IMR-90 (cell line): ENCODE data around the gene C22orf39. TPM values are rescaled to one million over a fixed set of nuclear protein-coding genes. Genes with fewer than 3 reads are reported as not detected.

Experiments
- ATAC-seq: fragments of 200-7000 bp; cut with Tn5 transposase; 2 replicates; pipeline ENCODE4 v1.9.1; 2020; ENCODE audit warnings: low read depth, mild to moderate bottlenecking, moderate library complexity
- BruUV-seq: library from RNA; stranded (reverse); fragments of 400-500 nt; replicated peaks from 2 replicates; lab custom pipeline; 2021; lab: Mats Ljungman, UMichigan
- CTCF ChIA-PET: fragments of 300-600 bp; formaldehyde crosslinking; extraction: SDS; loops from one replicate; lab custom pipeline; 2021; ENCODE audit warnings: antibody characterized with exemption; lab: Yijun Ruan, JAX
- POLR2A ChIA-PET: fragments of 300-600 bp; sonication (Branson Sonifier 250); formaldehyde crosslinking; loops from one replicate; lab custom pipeline; 2022; ENCODE audit warnings: antibody characterized with exemption; ENCODE audit not compliant: unreplicated experiment; lab: Charles Lee
- DNase-seq: peaks from one replicate; pipeline ENCODE4 v3.0.0; 2013
- H2AFZ ChIP-seq: replicated peaks from 2 replicates; pipeline ENCODE3; 2013; ENCODE audit warnings: low read length, mild to moderate bottlenecking; ENCODE audit not compliant: poor library complexity
- H2AK5ac ChIP-seq: 2 replicates; pipeline ENCODE4 v1.6.1; 2013; ENCODE audit warnings: low read depth, low read length, inconsistent platforms
- H2AK9ac ChIP-seq: replicated peaks from 2 replicates; pipeline ENCODE3; 2013; ENCODE audit warnings: mild to moderate bottlenecking, low read depth, low read length, moderate library complexity; ENCODE audit not compliant: poor library complexity
- H2BK120ac ChIP-seq: 2 replicates; pipeline ENCODE4 v1.6.1; 2013; ENCODE audit warnings: low read depth, low read length, inconsistent platforms
- H2BK15ac ChIP-seq: 3 replicates; pipeline ENCODE4 v1.6.1; 2013; ENCODE audit warnings: low read depth, low read length, inconsistent platforms
- H2BK20ac ChIP-seq: 2 replicates; pipeline ENCODE4 v1.6.1; 2013; ENCODE audit warnings: low read depth, mild to moderate bottlenecking, inconsistent platforms, low read length, moderate library complexity
- H2BK5ac ChIP-seq: 2 replicates; pipeline ENCODE4 v1.6.1; 2013; ENCODE audit warnings: mild to moderate bottlenecking, low read depth, low read length, inconsistent platforms; ENCODE audit not compliant: poor library complexity, severe bottlenecking
- H3K14ac ChIP-seq: replicated peaks from 2 replicates; pipeline ENCODE4 v1.6.1; 2013; ENCODE audit warnings: low read depth, low read length, inconsistent platforms
- H3K18ac ChIP-seq: 2 replicates; pipeline ENCODE4 v1.6.1; 2013; ENCODE audit warnings: low read depth, low read length, control low read depth
- H3K23ac ChIP-seq: 2 replicates; pipeline ENCODE4 v1.6.1; 2013; ENCODE audit warnings: low read depth, low read length, inconsistent platforms
- H3K27ac ChIP-seq: 2 replicates; pipeline ENCODE4 v1.5.1; 2013; ENCODE audit warnings: mild to moderate bottlenecking, control low read depth, low read length; ENCODE audit not compliant: insufficient read depth
- H3K27me3 ChIP-seq: 2 replicates; pipeline ENCODE4 v1.6.1; 2013; ENCODE audit warnings: low read length; ENCODE audit not compliant: control insufficient read depth, insufficient read depth
- H3K36me3 ChIP-seq: 2 replicates; pipeline ENCODE4 v1.6.1; 2013; ENCODE audit warnings: low read length, mixed read lengths; ENCODE audit not compliant: control insufficient read depth, insufficient read depth
- H3K4ac ChIP-seq: 2 replicates; pipeline ENCODE4 v1.6.1; 2013; ENCODE audit warnings: low read depth, low read length, inconsistent platforms
- H3K4me1 ChIP-seq: 2 replicates; pipeline ENCODE4 v1.6.1; 2013; ENCODE audit warnings: low read length, mixed read lengths; ENCODE audit not compliant: control insufficient read depth, insufficient read depth
- H3K4me2 ChIP-seq: 2 replicates; pipeline ENCODE4 v1.6.1; 2013; ENCODE audit warnings: low read depth, mild to moderate bottlenecking, control low read depth, low read length, moderate library complexity
- H3K4me3 ChIP-seq: 2 replicates; pipeline ENCODE4 v1.5.1; 2013; ENCODE audit warnings: low read depth, mild to moderate bottlenecking, control low read depth, low read length, moderate library complexity; ENCODE audit not compliant: insufficient read depth
- H3K56ac ChIP-seq: 2 replicates; pipeline ENCODE4 v1.6.1; 2013; ENCODE audit warnings: low read length, inconsistent platforms; ENCODE audit not compliant: insufficient read depth; ENCODE audit errors: extremely low read depth
- H3K79me1 ChIP-seq, 2 experiments: 2 replicates each; pipeline ENCODE4 v1.6.1; 2013; ENCODE audit warnings: low read length in 2 of 2, inconsistent platforms in 1 of 2, low read depth in 1 of 2
- H3K9ac ChIP-seq: 2 replicates; pipeline ENCODE4 v1.6.1; 2013; ENCODE audit warnings: low read depth, low read length, control low read depth
- H3K9me1 ChIP-seq: 2 replicates; pipeline ENCODE4 v1.6.1; 2013; ENCODE audit warnings: low read length, inconsistent platforms; ENCODE audit not compliant: insufficient read depth
- H3K9me3 ChIP-seq: 2 replicates; pipeline ENCODE4 v1.6.1; 2013; ENCODE audit warnings: low read length; ENCODE audit not compliant: control insufficient read depth, insufficient read depth
- H4K20me1 ChIP-seq: 2 replicates; pipeline ENCODE4 v1.6.1; 2013; ENCODE audit warnings: low read length, inconsistent platforms; ENCODE audit not compliant: insufficient read depth
- H4K5ac ChIP-seq: 2 replicates; pipeline ENCODE4 v1.6.1; 2013; ENCODE audit warnings: mild to moderate bottlenecking, low read depth, low read length, control low read depth
- H4K8ac ChIP-seq, 2 experiments: 2 replicates each; pipeline ENCODE4 v1.6.1; 2013; ENCODE audit warnings: low read depth in 2 of 2, low read length in 2 of 2, control low read depth in 1 of 2, inconsistent platforms in 1 of 2
- H4K91ac ChIP-seq: 2 replicates; pipeline ENCODE4 v1.6.1; 2013; ENCODE audit warnings: low read depth, low read length, inconsistent platforms; ENCODE audit not compliant: insufficient read depth
- MAZ ChIP-seq: IDR thresholded peaks from 2 replicates; pipeline ENCODE4 v1.6.1; 2012; ENCODE audit warnings: low read depth, mild to moderate bottlenecking, low read length, improper control_type of control experiment, moderate library complexity, borderline replicate concordance
- MXI1 ChIP-seq: IDR thresholded peaks from 2 replicates; pipeline ENCODE4 v1.6.1; 2012; ENCODE audit warnings: low read depth, mild to moderate bottlenecking, low read length, moderate library complexity, borderline replicate concordance
- WGBS, 2 experiments: methylation state at CpG; one replicate each; pipeline versions ENCODE4 v1.1.5 to v1.1.7; 2013; ENCODE audit warnings: missing lambda C conversion rate in 2 of 2; ENCODE audit not compliant: insufficient read length in 1 of 2; ENCODE audit errors: extremely low coverage in 2 of 2; 5-methylcytosine and 5-hydroxymethylcytosine counted together
- dilution Hi-C: fragments of 300-500 bp; cut with HindIII; formaldehyde crosslinking; loops from one replicate; pipeline ENCODE4 v1.14.3; 2018; ENCODE audit warnings: low sequenced_read_pairs; ENCODE audit not compliant: unreplicated experiment
- in situ Hi-C: fragments of 300-500 bp; cut with MboI; formaldehyde crosslinking; loops from 3 replicates; pipeline ENCODE4 v1.14.3; 2019; ENCODE audit warnings: low sequenced_read_pairs, inconsistent platforms, mixed read lengths
- intact Hi-C: fragments of 100-400 bp; cut with micrococcal nuclease; formaldehyde crosslinking; loops from 2 replicates; pipeline ENCODE4 v1.10.0; 2022
- polyA plus RNA-seq, 3 experiments: library from polyadenylated mRNA; depleted of rRNA; stranded (reverse); fragments of >200 nt; gene quantifications; 2 replicates each; pipeline ENCODE4 v1.2.3, GENCODE V29; 2012; ENCODE audit warnings: low replicate concordance in 1 of 3
- total RNA-seq: library from RNA; depleted of rRNA; stranded (reverse); fragments of >200 nt; gene quantifications from 2 replicates; pipeline ENCODE4 v1.2.3, GENCODE V29; 2012

Gene C22orf39
- total and polyA plus RNA-seq, 2 of the 4 experiments (the other 2 are of a cell fraction) = 8.2 to 8.9 TPM

- no peak overlapping the region for H3K56ac ChIP-seq
- no peak overlapping the region for H2BK15ac ChIP-seq
- peaks cover 41% of the 10 kb centered on the region for H3K36me3 ChIP-seq
- H3K9me1 ChIP-seq = peaks cover 13% of the 10 kb centered on the region
- TF ChIP-seq MAZ (no peak), MXI1 (no peak)
- no peak overlapping the region for H2AK5ac ChIP-seq
- H4K8ac ChIP-seq = no peak overlapping the region
- BruUV-seq = no TSS peak
- intact Hi-C loops = no loop called here
- no peak overlapping the region for H3K4me2 ChIP-seq
- no peak overlapping the region for H3K4ac ChIP-seq
- no peak overlapping the region for H2AFZ ChIP-seq
- no peak overlapping the region for H3K4me3 ChIP-seq
- H4K5ac ChIP-seq = no peak overlapping the region
- H4K91ac ChIP-seq = no peak overlapping the region
- no peak overlapping the region for H2BK5ac ChIP-seq
- DNase-seq (no peak), ATAC-seq (no peak)
- H4K20me1 ChIP-seq = peaks cover 2% of the 10 kb centered on the region; the same call in 1 of the 2 replicates
- no peaks in the 10 kb centered on the region for H3K27me3 ChIP-seq
- no peaks in the 10 kb centered on the region for H3K4me1 ChIP-seq
- H3K23ac ChIP-seq = no peak overlapping the region
- no peaks in the 10 kb centered on the region for H3K9me3 ChIP-seq
- ChIA-PET POLR2A (no interaction called here), CTCF (no interaction called here)
- no peak overlapping the region for H2AK9ac ChIP-seq
- peaks cover 25 to 40% of the 10 kb centered on the region in 2 experiments for H3K79me1 ChIP-seq
- WGBS, 2 experiments = no CpG with 5 or more reads among the region's 4 CpGs
- H3K27ac ChIP-seq = no peak overlapping the region
- in situ Hi-C loops = no loop called here
- no peak overlapping the region for H3K18ac ChIP-seq
- no peak overlapping the region for H2BK120ac ChIP-seq
- no peak overlapping the region for H3K14ac ChIP-seq
- dilution Hi-C loops = no loop called here
- H2BK20ac ChIP-seq = no peak overlapping the region
- H3K9ac ChIP-seq = no peak overlapping the region
Observed at GRCh38 chr22:19402642-19403191, 44.8 kb downstream of the C22orf39 start.
